ENCODE measurements around the gene CASZ1. TPM values are rescaled to one million over a fixed set of nuclear protein-coding genes. Genes with fewer than 3 reads are reported as not detected.
A peak's percentile ranks its signal among the peaks of the same experiment; 100 is the strongest.

Gene CASZ1
- polyA plus RNA-seq, 1 experiment = 0.64 TPM

GRCh38 chr1:10693152-10693496 lies 103.3 kb downstream of the CASZ1 start:
- Histone ChIP-seq H3K27me3 (ENCODE audit: control insufficient read depth, insufficient read depth, low read length) (no peaks in the 10 kb centered on the region; the same call in 1 of the 2 replicates), H3K4me3 (ENCODE audit: low read depth, low read length) (no peak overlapping the region), H3K36me3 (ENCODE audit: control insufficient read depth, insufficient read depth, low read length) (no peaks in the 10 kb centered on the region)
- ChIA-PET CTCF (no interaction called here), POLR2A (no interaction called here)
- DNase-seq (ENCODE audit: low read depth) = no peak
- no peak for TF ChIP-seq CTCF (IDR thresholded peaks at IDR 0.05; ENCODE audit: insufficient read depth, low read depth, low read length)

GRCh38 chr1:10692401-10693021 lies 103.9 kb downstream of the CASZ1 start:
- peak; percentile 26 for TF ChIP-seq CTCF (IDR thresholded peaks at IDR 0.05; ENCODE audit: insufficient read depth, low read depth, low read length)
- Histone ChIP-seq H3K4me3 (ENCODE audit: low read depth, low read length) (no peak overlapping the region), H3K36me3 (ENCODE audit: control insufficient read depth, insufficient read depth, low read length) (no peaks in the 10 kb centered on the region), H3K27me3 (ENCODE audit: control insufficient read depth, insufficient read depth, low read length) (no peaks in the 10 kb centered on the region; the same call in 1 of the 2 replicates)
- POLR2A ChIA-PET = no interaction called here
- no peak for DNase-seq (ENCODE audit: low read depth)
- CTCF ChIA-PET = interaction anchor here (0.6 kb wide), 1 partner anchor 42 kb away, joined by 3 read pairs; no protein-coding TSS in a partner anchor

GRCh38 chr1:10691740-10692125 lies 104.7 kb downstream of the CASZ1 start:
- TF ChIP-seq CTCF (IDR thresholded peaks at IDR 0.05; ENCODE audit: insufficient read depth, low read depth, low read length) = no peak
- POLR2A ChIA-PET = no interaction called here
- H3K36me3 ChIP-seq (ENCODE audit: control insufficient read depth, insufficient read depth, low read length) = no peaks in the 10 kb centered on the region
- DNase-seq (ENCODE audit: low read depth) = no peak
- H3K27me3 ChIP-seq (ENCODE audit: control insufficient read depth, insufficient read depth, low read length) = no peaks in the 10 kb centered on the region; the same call in 1 of the 2 replicates
- CTCF ChIA-PET = interaction anchor here (0.6 to 1.1 kb wide), 2 partner anchors 29 to 43 kb away, joined by 3 read pairs; no protein-coding TSS in a partner anchor
- H3K4me3 ChIP-seq (ENCODE audit: low read depth, low read length) = no peak overlapping the region

- TF ChIP-seq CTCF (IDR thresholded peaks at IDR 0.05; ENCODE audit: insufficient read depth, low read depth, low read length) = no peak
- CTCF ChIA-PET = interaction anchor here (1.1 kb wide), 1 partner anchor 30 kb away, joined by 3 read pairs; no protein-coding TSS in a partner anchor
- POLR2A ChIA-PET = no interaction called here
- no peak for DNase-seq (ENCODE audit: low read depth)
- Histone ChIP-seq H3K36me3 (ENCODE audit: control insufficient read depth, insufficient read depth, low read length) (no peaks in the 10 kb centered on the region), H3K4me3 (ENCODE audit: low read depth, low read length) (no peak overlapping the region), H3K27me3 (ENCODE audit: control insufficient read depth, insufficient read depth, low read length) (no peaks in the 10 kb centered on the region; the same call in 1 of the 2 replicates)
These were observed 105.2 kb downstream of the CASZ1 start for GRCh38 chr1:10691075-10691739.

- CTCF ChIA-PET = no interaction called here
- DNase-seq (ENCODE audit: low read depth) = no peak
- no peak overlapping the region for H3K4me3 ChIP-seq (ENCODE audit: low read depth, low read length)
- no peaks in the 10 kb centered on the region for H3K36me3 ChIP-seq (ENCODE audit: control insufficient read depth, insufficient read depth, low read length)
- H3K27me3 ChIP-seq (ENCODE audit: control insufficient read depth, insufficient read depth, low read length) = no peaks in the 10 kb centered on the region; the same call in 1 of the 2 replicates
- TF ChIP-seq CTCF (IDR thresholded peaks at IDR 0.05; ENCODE audit: insufficient read depth, low read depth, low read length) = no peak
- POLR2A ChIA-PET = no interaction called here
These were observed 106.0 kb downstream of the CASZ1 start for GRCh38 chr1:10690484-10690883.
